GM18951 (cell line): ENCODE data around the gene DAAM2.

Source experiments
- POLR2A ChIP-seq: IDR thresholded peaks from 4 replicates; pipeline ENCODE4 v1.6.1; 2011; ENCODE audit warnings: mild to moderate bottlenecking; ENCODE audit not compliant: insufficient read length, insufficient read depth; ENCODE audit errors: extremely low read depth
- in situ Hi-C: fragments of 300-500 bp; cut with MboI; formaldehyde crosslinking; loops from one replicate; pipeline ENCODE4 v1.12.0; 2022; ENCODE audit warnings: low sequenced_read_pairs, mixed read lengths, inconsistent platforms; ENCODE audit not compliant: unreplicated experiment

Gene DAAM2

GRCh38 chr6:39818695-39819094 is 26.5 kb downstream of the DAAM2 start:
- in situ Hi-C loops: no loop called here
- TF ChIP-seq POLR2A: no peak

- no peak for TF ChIP-seq POLR2A
- in situ Hi-C loops: no loop called here
Observed at GRCh38 chr6:39819228-39819627, 27.1 kb downstream of the DAAM2 start.

- in situ Hi-C loops: no loop called here
Observed at GRCh38 chr6:39819676-39820075, 27.5 kb downstream of the DAAM2 start.

GRCh38 chr6:39820553-39820952 is 28.4 kb downstream of the DAAM2 start:
- TF ChIP-seq POLR2A: no peak
- in situ Hi-C loops: no loop called here

More at GRCh38 chr6:39819676-39820075, 27.5 kb downstream of the DAAM2 start:
- no peak for TF ChIP-seq POLR2A

GRCh38 chr6:39821046-39821740 is 29.0 kb downstream of the DAAM2 start:
- in situ Hi-C loops: no loop called here
- TF ChIP-seq POLR2A: no peak

- in situ Hi-C loops: no loop called here
- TF ChIP-seq POLR2A: no peak
Observed at GRCh38 chr6:39821742-39822532, 29.8 kb downstream of the DAAM2 start.

- in situ Hi-C loops: no loop called here
- no peak for TF ChIP-seq POLR2A
Observed at GRCh38 chr6:39822846-39823815, 31.0 kb downstream of the DAAM2 start.

- in situ Hi-C loops: no loop called here
- TF ChIP-seq POLR2A: no peak
Observed at GRCh38 chr6:39824030-39824926, 32.1 kb downstream of the DAAM2 start.

- TF ChIP-seq POLR2A: no peak
- in situ Hi-C loops: no loop called here
Observed at GRCh38 chr6:39829331-39829730, 37.2 kb downstream of the DAAM2 start.

- in situ Hi-C loops: no loop called here
- no peak for TF ChIP-seq POLR2A
Observed at GRCh38 chr6:39830444-39830843, 38.3 kb downstream of the DAAM2 start.

GRCh38 chr6:39831701-39832100 is 39.5 kb downstream of the DAAM2 start:
- in situ Hi-C loops: no loop called here
- no peak for TF ChIP-seq POLR2A

GRCh38 chr6:39834278-39834677 is 42.1 kb downstream of the DAAM2 start:
- TF ChIP-seq POLR2A: no peak
- in situ Hi-C loops: no loop called here
